Measurements from ENCODE around the gene DOCK3.

DOCK3 gene

DNA sequence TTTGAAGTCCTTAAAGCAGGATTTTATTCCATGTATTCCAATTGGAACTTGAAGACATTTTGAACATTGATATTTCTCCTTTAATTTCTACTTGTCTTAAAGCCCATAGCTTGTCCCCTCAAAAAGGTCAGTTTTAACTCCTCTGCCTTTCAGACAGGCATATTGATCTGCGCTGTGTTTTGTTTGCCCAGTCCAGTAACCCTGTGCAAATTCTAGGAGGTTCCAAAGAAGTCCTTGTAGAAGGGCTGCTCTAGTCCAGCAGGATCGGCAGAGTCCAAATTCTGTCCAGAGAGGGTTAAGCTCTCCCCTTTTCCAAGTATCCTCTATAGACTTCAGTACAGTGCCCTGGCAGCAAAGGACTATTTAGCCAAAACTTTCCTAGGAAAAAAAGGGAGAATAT is 604.7 kb downstream of the DOCK3 start:
- TF ChIP-seq SIN3A (IDR thresholded peaks at IDR 0.05; ENCODE audit: borderline replicate concordance, insufficient read depth, low read length) (no peak), POLR2AphosphoS5 (IDR thresholded peaks at IDR 0.05; ENCODE audit: low read depth, low read length) (no peak), TAF1 (IDR thresholded peaks at IDR 0.05; ENCODE audit: borderline replicate concordance, insufficient read depth, low read length) (no peak), FOXP2 (optimal IDR thresholded peaks at IDR 0.05; ENCODE audit: borderline replicate concordance, extremely low read depth, extremely low read length, insufficient read depth) (no peak)
- TF ChIP-seq, protein P1, sequence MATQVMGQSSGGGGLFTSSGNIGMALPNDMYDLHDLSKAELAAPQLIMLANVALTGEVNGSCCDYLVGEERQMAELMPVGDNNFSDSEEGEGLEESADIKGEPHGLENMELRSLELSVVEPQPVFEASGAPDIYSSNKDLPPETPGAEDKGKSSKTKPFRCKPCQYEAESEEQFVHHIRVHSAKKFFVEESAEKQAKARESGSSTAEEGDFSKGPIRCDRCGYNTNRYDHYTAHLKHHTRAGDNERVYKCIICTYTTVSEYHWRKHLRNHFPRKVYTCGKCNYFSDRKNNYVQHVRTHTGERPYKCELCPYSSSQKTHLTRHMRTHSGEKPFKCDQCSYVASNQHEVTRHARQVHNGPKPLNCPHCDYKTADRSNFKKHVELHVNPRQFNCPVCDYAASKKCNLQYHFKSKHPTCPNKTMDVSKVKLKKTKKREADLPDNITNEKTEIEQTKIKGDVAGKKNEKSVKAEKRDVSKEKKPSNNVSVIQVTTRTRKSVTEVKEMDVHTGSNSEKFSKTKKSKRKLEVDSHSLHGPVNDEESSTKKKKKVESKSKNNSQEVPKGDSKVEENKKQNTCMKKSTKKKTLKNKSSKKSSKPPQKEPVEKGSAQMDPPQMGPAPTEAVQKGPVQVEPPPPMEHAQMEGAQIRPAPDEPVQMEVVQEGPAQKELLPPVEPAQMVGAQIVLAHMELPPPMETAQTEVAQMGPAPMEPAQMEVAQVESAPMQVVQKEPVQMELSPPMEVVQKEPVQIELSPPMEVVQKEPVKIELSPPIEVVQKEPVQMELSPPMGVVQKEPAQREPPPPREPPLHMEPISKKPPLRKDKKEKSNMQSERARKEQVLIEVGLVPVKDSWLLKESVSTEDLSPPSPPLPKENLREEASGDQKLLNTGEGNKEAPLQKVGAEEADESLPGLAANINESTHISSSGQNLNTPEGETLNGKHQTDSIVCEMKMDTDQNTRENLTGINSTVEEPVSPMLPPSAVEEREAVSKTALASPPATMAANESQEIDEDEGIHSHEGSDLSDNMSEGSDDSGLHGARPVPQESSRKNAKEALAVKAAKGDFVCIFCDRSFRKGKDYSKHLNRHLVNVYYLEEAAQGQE (IDR thresholded peaks at IDR 0.05; ENCODE audit: insufficient read depth in 1 of 2, low read depth in 2 of 2, low read length in 2 of 2), result no peak

DNA sequence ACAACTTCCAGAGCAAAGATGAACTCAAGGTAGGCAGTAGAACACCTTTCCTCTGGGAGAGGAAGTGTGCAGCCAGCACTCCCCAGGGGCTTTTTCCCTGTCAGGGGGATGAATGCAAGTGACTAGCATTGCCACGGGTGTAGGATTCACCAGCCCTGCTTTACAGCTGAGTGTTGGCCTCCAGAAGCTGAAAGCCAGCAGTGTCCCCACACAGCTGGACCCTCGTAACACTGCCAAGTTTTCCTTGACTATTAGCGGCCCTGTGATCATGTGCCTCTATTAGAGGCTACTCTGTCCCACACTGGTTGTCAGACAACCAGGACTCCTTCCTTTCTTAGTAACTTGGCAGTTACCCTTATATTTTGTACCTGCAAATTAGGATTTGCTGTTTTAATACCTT is 605.4 kb downstream of the DOCK3 start:
- no peak for TF ChIP-seq FOXP2 (optimal IDR thresholded peaks at IDR 0.05; ENCODE audit: borderline replicate concordance, extremely low read depth, extremely low read length, insufficient read depth)
- no peak for TF ChIP-seq TAF1 (IDR thresholded peaks at IDR 0.05; ENCODE audit: borderline replicate concordance, insufficient read depth, low read length)
- TF ChIP-seq POLR2AphosphoS5 (IDR thresholded peaks at IDR 0.05; ENCODE audit: low read depth, low read length), result no peak
- TF ChIP-seq, protein P1 (IDR thresholded peaks at IDR 0.05; ENCODE audit: insufficient read depth in 1 of 2, low read depth in 2 of 2, low read length in 2 of 2), result no peak
- no peak for TF ChIP-seq SIN3A (IDR thresholded peaks at IDR 0.05; ENCODE audit: borderline replicate concordance, insufficient read depth, low read length)

DNA sequence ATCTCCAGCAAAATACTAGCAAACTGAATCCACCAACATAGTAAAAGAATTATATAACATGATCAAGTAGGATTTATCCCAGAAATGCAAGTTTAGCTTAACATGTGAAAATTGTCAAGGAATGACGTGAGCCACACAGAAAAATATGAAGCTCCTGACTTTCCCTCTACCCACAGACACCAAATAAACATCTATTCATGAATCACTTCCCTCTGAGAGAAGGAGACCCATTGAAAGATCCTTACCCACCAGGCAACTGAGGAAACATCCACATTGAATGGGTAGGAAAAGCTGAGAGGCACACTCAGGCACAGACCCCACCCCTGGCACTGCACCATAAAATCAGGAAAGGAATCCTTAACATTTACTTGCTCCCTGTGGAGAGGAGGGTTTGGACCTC is 608.2 kb downstream of the DOCK3 start:
- TF ChIP-seq TAF1 (IDR thresholded peaks at IDR 0.05; ENCODE audit: borderline replicate concordance, insufficient read depth, low read length) (no peak), FOXP2 (optimal IDR thresholded peaks at IDR 0.05; ENCODE audit: borderline replicate concordance, extremely low read depth, extremely low read length, insufficient read depth) (no peak), POLR2AphosphoS5 (IDR thresholded peaks at IDR 0.05; ENCODE audit: low read depth, low read length) (no peak), SIN3A (IDR thresholded peaks at IDR 0.05; ENCODE audit: borderline replicate concordance, insufficient read depth, low read length) (no peak)
- TF ChIP-seq, protein P1 (IDR thresholded peaks at IDR 0.05; ENCODE audit: insufficient read depth in 1 of 2, low read depth in 2 of 2, low read length in 2 of 2), result no peak

DNA sequence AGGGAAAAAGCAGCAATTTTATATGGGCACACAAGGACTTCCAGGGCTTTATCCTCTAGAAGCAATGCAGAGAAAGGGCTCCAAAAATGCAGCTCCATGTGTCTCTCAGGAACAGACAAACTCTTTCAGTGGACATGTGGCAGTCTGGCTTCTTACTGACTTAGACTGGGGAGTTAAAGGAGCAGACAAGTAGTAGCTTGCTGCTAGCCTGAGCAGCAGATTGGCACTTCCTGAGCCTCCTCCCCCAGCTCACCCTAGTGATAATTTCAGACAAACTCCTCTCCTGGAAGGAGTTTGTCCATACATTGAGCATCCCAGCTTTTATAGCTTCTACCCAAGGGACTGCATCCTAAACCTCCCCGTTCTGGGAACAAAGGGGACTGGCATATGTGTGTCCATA is 608.7 kb downstream of the DOCK3 start:
- no peak for TF ChIP-seq POLR2AphosphoS5 (IDR thresholded peaks at IDR 0.05; ENCODE audit: low read depth, low read length)
- no peak for TF ChIP-seq SIN3A (IDR thresholded peaks at IDR 0.05; ENCODE audit: borderline replicate concordance, insufficient read depth, low read length)
- no peak for TF ChIP-seq TAF1 (IDR thresholded peaks at IDR 0.05; ENCODE audit: borderline replicate concordance, insufficient read depth, low read length)
- TF ChIP-seq FOXP2 (optimal IDR thresholded peaks at IDR 0.05; ENCODE audit: borderline replicate concordance, extremely low read depth, extremely low read length, insufficient read depth), result no peak
- TF ChIP-seq, protein P1 (IDR thresholded peaks at IDR 0.05; ENCODE audit: insufficient read depth in 1 of 2, low read depth in 2 of 2, low read length in 2 of 2), result no peak

DNA sequence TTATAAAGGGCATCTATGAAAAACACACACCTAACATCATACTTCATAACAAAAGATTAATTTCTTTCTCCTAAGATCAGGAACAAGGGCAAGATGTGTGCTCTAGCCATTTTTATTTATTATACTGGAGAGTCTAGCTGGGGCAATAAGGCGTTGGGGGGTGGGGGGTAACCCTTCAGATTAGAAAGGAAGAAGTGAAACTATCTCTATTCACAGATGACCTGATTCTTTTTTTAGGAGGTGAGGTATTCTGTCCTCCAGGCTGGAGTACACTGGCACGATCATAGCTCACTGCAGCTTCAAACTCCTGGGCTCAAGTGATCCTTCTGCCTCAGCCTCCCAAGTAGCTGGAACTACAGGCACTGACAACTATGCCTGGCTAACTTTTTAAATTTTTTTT is 620.9 kb downstream of the DOCK3 start:
- TF ChIP-seq POLR2AphosphoS5 (IDR thresholded peaks at IDR 0.05; ENCODE audit: low read depth, low read length) (no peak), SIN3A (IDR thresholded peaks at IDR 0.05; ENCODE audit: borderline replicate concordance, insufficient read depth, low read length) (no peak)
- TF ChIP-seq, protein P1 (IDR thresholded peaks at IDR 0.05; ENCODE audit: insufficient read depth in 1 of 2, low read depth in 2 of 2, low read length in 2 of 2), result no peak

Measured in PFSK-1 (cell line).